Neural crest cell (in vitro differentiated cells): ENCODE results near the gene SSH2. TPM values are rescaled to one million over a fixed set of nuclear protein-coding genes. Genes with fewer than 3 reads are reported as not detected.
A peak's percentile ranks its signal among the peaks of the same experiment; 100 is the strongest.

Source experiments
- DNase-seq: peaks from one replicate; pipeline ENCODE4 v3.0.0; 2021; ENCODE audit warnings: low read depth, mixed read lengths, low spot score
- H3K27ac Mint-ChIP-seq: one replicate; pipeline ENCODE4 v1.8.0; 2021; ENCODE audit warnings: mild to moderate bottlenecking, mixed read lengths; ENCODE audit not compliant: unreplicated experiment
- H3K27me3 Mint-ChIP-seq: 2 replicates; pipeline ENCODE4 v1.8.0; 2021; ENCODE audit warnings: low read depth, mild to moderate bottlenecking, mixed read lengths
- H3K36me3 Mint-ChIP-seq: 2 replicates; pipeline ENCODE4 v1.8.0; 2021; ENCODE audit warnings: low read depth, mild to moderate bottlenecking, mixed read lengths
- H3K4me1 Mint-ChIP-seq: 2 replicates; pipeline ENCODE4 v1.8.0; 2021; ENCODE audit warnings: mixed read lengths
- H3K4me3 Mint-ChIP-seq: one replicate; pipeline ENCODE4 v1.8.0; 2021; ENCODE audit warnings: mild to moderate bottlenecking, mixed read lengths
- H3K9me3 Mint-ChIP-seq: 2 replicates; pipeline ENCODE4 v1.8.0; 2021; ENCODE audit warnings: mixed read lengths
- CTCF ChIP-seq: fragments of 200-600 bp; sonication (generic); conservative IDR thresholded peaks from 2 replicates; pipeline ENCODE4 v1.5.0; 2021; ENCODE audit warnings: antibody characterized with exemption, mild to moderate bottlenecking
- total RNA-seq: library from RNA; stranded (reverse); gene quantifications from 2 replicates; pipeline ENCODE4 v1.2.1, GENCODE V29; 2021

Gene SSH2
- total RNA-seq, 1 donor from 2014 or later, result 29.2 TPM

- peak overlapping the region; percentile 12 for H3K27ac Mint-ChIP-seq
- H3K36me3 Mint-ChIP-seq, result no peaks in the 10 kb centered on the region
- TF ChIP-seq CTCF, result no peak
- DNase-seq, result no peak
- H3K4me3 Mint-ChIP-seq, result no peak overlapping the region
- H3K4me1 Mint-ChIP-seq, result peaks cover 60% of the 10 kb centered on the region
- H3K9me3 Mint-ChIP-seq, result no peaks in the 10 kb centered on the region
- H3K27me3 Mint-ChIP-seq, result no peaks in the 10 kb centered on the region
Observed at GRCh38 chr17:29742210-29742513, 187.9 kb downstream of the SSH2 start.

- Mint-ChIP-seq H3K36me3 (no peaks in the 10 kb centered on the region), H3K4me1 (peaks cover 54% of the 10 kb centered on the region), H3K27me3 (no peaks in the 10 kb centered on the region), H3K27ac (peak overlapping the region; percentile 82), H3K4me3 (no peak overlapping the region), H3K9me3 (no peaks in the 10 kb centered on the region)
- DNase-seq, result no peak
- no peak for TF ChIP-seq CTCF
Observed at GRCh38 chr17:29740017-29740416, 190.0 kb downstream of the SSH2 start.

- no peaks in the 10 kb centered on the region for H3K36me3 Mint-ChIP-seq
- no peaks in the 10 kb centered on the region for H3K27me3 Mint-ChIP-seq
- no peak for TF ChIP-seq CTCF
- no peak overlapping the region for H3K27ac Mint-ChIP-seq
- DNase-seq, result no peak
- no peak overlapping the region for H3K4me3 Mint-ChIP-seq
- H3K4me1 Mint-ChIP-seq, result peaks cover 8% of the 10 kb centered on the region
- no peaks in the 10 kb centered on the region for H3K9me3 Mint-ChIP-seq
Observed at GRCh38 chr17:29734640-29735039, 195.4 kb downstream of the SSH2 start.

GRCh38 chr17:29733166-29733565 lies 196.9 kb downstream of the SSH2 start:
- H3K27me3 Mint-ChIP-seq, result no peaks in the 10 kb centered on the region
- peaks cover 3% of the 10 kb centered on the region for H3K36me3 Mint-ChIP-seq
- no peaks in the 10 kb centered on the region for H3K4me1 Mint-ChIP-seq
- H3K27ac Mint-ChIP-seq, result no peak overlapping the region
- DNase-seq, result no peak
- H3K9me3 Mint-ChIP-seq, result peaks cover 3% of the 10 kb centered on the region
- H3K4me3 Mint-ChIP-seq, result no peak overlapping the region
- no peak for TF ChIP-seq CTCF

GRCh38 chr17:29732613-29733012 lies 197.4 kb downstream of the SSH2 start:
- Mint-ChIP-seq H3K27ac (peak overlapping the region; percentile 5), H3K27me3 (no peaks in the 10 kb centered on the region), H3K36me3 (peaks cover 5% of the 10 kb centered on the region), H3K9me3 (peaks cover 6% of the 10 kb centered on the region), H3K4me3 (no peak overlapping the region), H3K4me1 (peaks cover 1% of the 10 kb centered on the region)
- DNase-seq, result no peak
- no peak for TF ChIP-seq CTCF

GRCh38 chr17:29732209-29732608 lies 197.8 kb downstream of the SSH2 start:
- H3K27ac Mint-ChIP-seq, result no peak overlapping the region
- peaks cover 7% of the 10 kb centered on the region for H3K36me3 Mint-ChIP-seq

More at GRCh38 chr17:29732209-29732608, 197.8 kb downstream of the SSH2 start:
- Mint-ChIP-seq H3K27me3 (no peaks in the 10 kb centered on the region), H3K4me3 (no peak overlapping the region), H3K4me1 (peaks cover 5% of the 10 kb centered on the region), H3K9me3 (peaks cover 7% of the 10 kb centered on the region)
- DNase-seq, result no peak
- TF ChIP-seq CTCF, result no peak
